HepG2 (cell line): ENCODE results near the gene TMEM135. TPM values are rescaled to one million over a fixed set of nuclear protein-coding genes. Genes with fewer than 3 reads are reported as not detected.

Experiments
- ATAC-seq: fragments of 200-7000 bp; cut with Tn5 transposase; 3 replicates; pipeline ENCODE4 v1.9.1; 2020; ENCODE audit warnings: mild to moderate bottlenecking, moderate library complexity
- BruUV-seq: library from RNA; stranded (reverse); fragments of 400-500 nt; replicated peaks from 2 replicates; lab custom pipeline; 2021; lab: Mats Ljungman, UMichigan
- CTCF ChIA-PET: fragments of 300-600 bp; formaldehyde crosslinking; extraction: SDS; loops from one replicate; lab custom pipeline; 2021; ENCODE audit warnings: low total read pairs, inconsistent platforms, low intra/inter-chr PET ratio; lab: Yijun Ruan, JAX
- POLR2A ChIA-PET: fragments of 350-600 bp; sonication (Branson Sonifier 250); formaldehyde crosslinking; loops from one replicate; lab custom pipeline; 2020; ENCODE audit warnings: antibody characterized with exemption, inconsistent platforms; lab: Yijun Ruan, JAX
- DNase-seq: peaks from one replicate; pipeline ENCODE4 v3.0.0-alpha.2; 2015; ENCODE audit warnings: low spot score
- FAIRE-seq: peaks from 3 replicates; lab custom pipeline; 2011; peaks lifted over from hg19 to GRCh38; lab: Jason Lieb, UNC
- H2AFZ ChIP-seq: one replicate; pipeline ENCODE4 v1.6.1; 2011; ENCODE audit warnings: low read length, inconsistent platforms
- H3K27ac ChIP-seq: fragments of 300-600 bp; 3 replicates; pipeline ENCODE4 v1.8.0; 2011; ENCODE audit warnings: mixed run types, mild to moderate bottlenecking, mixed read lengths, low read length, inconsistent platforms; ENCODE audit not compliant: insufficient read depth; ENCODE audit errors: extremely low read length
- H3K27me3 ChIP-seq, 2 experiments: fragments of 200-600 bp in 1 of 2; 2 replicates in 1 of 2; 3 replicates in 1 of 2; pipeline versions ENCODE4 v1.6.0 to v1.8.0; 2011; ENCODE audit warnings: low read length in 2 of 2, mild to moderate bottlenecking in 2 of 2, moderate library complexity in 2 of 2, inconsistent platforms in 1 of 2; ENCODE audit not compliant: insufficient read depth in 2 of 2, control insufficient read depth in 1 of 2
- H3K36me3 ChIP-seq, 2 experiments: fragments of 200-600 bp in 1 of 2; replicated peaks in 1 of 2; 2 replicates in 1 of 2; 3 replicates in 1 of 2; pipeline versions ENCODE4 v1.5.1 to v1.8.0; 2011; ENCODE audit warnings: low read length in 2 of 2, inconsistent platforms in 1 of 2; ENCODE audit not compliant: insufficient read depth in 2 of 2, control insufficient read depth in 1 of 2
- H3K4me1 ChIP-seq: 2 replicates; pipeline ENCODE4 v1.5.1; 2012; ENCODE audit warnings: low read length, inconsistent platforms; ENCODE audit not compliant: insufficient read depth
- H3K4me2 ChIP-seq: 2 replicates; pipeline ENCODE4 v1.6.0; 2011; ENCODE audit warnings: low read depth, low read length, inconsistent platforms
- H3K4me3 ChIP-seq, 3 experiments: fragments of 200-600 bp in 1 of 3; sonication (generic), shearing (Covaris generic) in 1 of 3; replicated peaks in 1 of 3; 2 replicates each; pipeline ENCODE4 v1.5.1; 2011 to 2016; ENCODE audit warnings: low read length in 3 of 3, inconsistent platforms in 2 of 3, low read depth in 2 of 3, mild to moderate bottlenecking in 2 of 3, control low read depth in 1 of 3, mixed read lengths in 1 of 3; ENCODE audit not compliant: insufficient read depth in 1 of 3
- H3K79me2 ChIP-seq: one replicate; pipeline ENCODE4 v1.6.1; 2011; ENCODE audit warnings: low read length, inconsistent platforms; ENCODE audit not compliant: insufficient read depth
- H3K9ac ChIP-seq: 2 replicates; pipeline ENCODE4 v1.6.0; 2011; ENCODE audit warnings: mild to moderate bottlenecking, low read depth, low read length, inconsistent platforms; ENCODE audit not compliant: insufficient read depth
- H3K9me3 ChIP-seq: 2 replicates; pipeline ENCODE4 v1.5.1; 2012; ENCODE audit warnings: mild to moderate bottlenecking, low read length
- H4K20me1 ChIP-seq: 2 replicates; pipeline ENCODE4 v1.6.0; 2011; ENCODE audit warnings: inconsistent platforms, mild to moderate bottlenecking, low read length, moderate library complexity; ENCODE audit not compliant: insufficient read depth
- CTCF ChIP-seq: sonication (generic); formaldehyde crosslinking; IDR thresholded peaks from 2 replicates; pipeline ENCODE4 v1.5.0; 2020; ENCODE audit warnings: mild to moderate bottlenecking, missing genetic modification reagents, moderate library complexity
- EP300 ChIP-seq, 3 experiments: sonication (generic) in 1 of 3; formaldehyde crosslinking in 1 of 3; IDR thresholded peaks; 2 replicates each; pipeline versions ENCODE4 v1.5.1 to v1.6.1; 2011 to 2020; ENCODE audit warnings: low read depth in 2 of 3, low read length in 2 of 3, borderline replicate concordance in 1 of 3, improper control_type of control experiment in 1 of 3, mild to moderate bottlenecking in 1 of 3, missing genetic modification reagents in 1 of 3, moderate library complexity in 1 of 3
- JUN ChIP-seq: sonication (generic); formaldehyde crosslinking; IDR thresholded peaks from 2 replicates; pipeline ENCODE4 v1.4.0; 2020; ENCODE audit warnings: mild to moderate bottlenecking, missing genetic modification reagents
- MTA1 ChIP-seq: sonication (generic); formaldehyde crosslinking; IDR thresholded peaks from 2 replicates; pipeline ENCODE4 v1.4.0; 2020; ENCODE audit warnings: missing genetic modification reagents, mild to moderate bottlenecking, borderline replicate concordance
- PLRG1 ChIP-seq: fragments of 450-650 bp; conservative IDR thresholded peaks from 2 replicates; pipeline ENCODE4 v1.6.1; 2016
- RBM22 ChIP-seq: fragments of 200-400 bp; formaldehyde crosslinking; optimal IDR thresholded peaks from 2 replicates; pipeline ENCODE3; 2017; ENCODE audit warnings: mild to moderate bottlenecking, low read length, moderate library complexity
- RORA ChIP-seq: sonication (generic); formaldehyde crosslinking; IDR thresholded peaks from 2 replicates; pipeline ENCODE4 v1.5.0; 2020; ENCODE audit warnings: mild to moderate bottlenecking, missing genetic modification reagents, moderate library complexity
- TAF15 ChIP-seq: fragments of 200-400 bp; formaldehyde crosslinking; IDR thresholded peaks from one replicate; pipeline ENCODE4 v1.6.1; 2018; ENCODE audit warnings: mild to moderate bottlenecking, low read depth, low read length; ENCODE audit not compliant: poor library complexity, severe bottlenecking
- ZNF232 ChIP-seq: sonication (generic); formaldehyde crosslinking; IDR thresholded peaks from 2 replicates; pipeline ENCODE4 v1.4.0; 2020; ENCODE audit warnings: missing genetic modification reagents, borderline replicate concordance
- ZNF549 ChIP-seq: sonication (generic); formaldehyde crosslinking; IDR thresholded peaks from 2 replicates; pipeline ENCODE4 v1.5.0; 2020; ENCODE audit warnings: missing genetic modification reagents
- ZNF574 ChIP-seq: sonication (generic); formaldehyde crosslinking; IDR thresholded peaks from 2 replicates; pipeline ENCODE4 v1.4.0; 2020; ENCODE audit warnings: missing genetic modification reagents
- ZNF777 ChIP-seq: sonication (generic); formaldehyde crosslinking; IDR thresholded peaks from 2 replicates; pipeline ENCODE4 v1.4.0; 2020; ENCODE audit warnings: missing genetic modification reagents
- ZNF792 ChIP-seq: IDR thresholded peaks from 2 replicates; pipeline ENCODE4 v1.6.1; 2016
- WGBS: methylation state at CpG from one replicate; pipeline ENCODE4 v1.1.6; 2017; ENCODE audit warnings: low lambda C conversion rate; 5-methylcytosine and 5-hydroxymethylcytosine counted together
- in situ Hi-C: cut with HindIII; loops from 2 replicates; pipeline ENCODE4 v1.10.0; 2017; ENCODE audit warnings: low pct_unique_long_range_greater_than_20kb; ENCODE audit not compliant: extremely low pct_ligation_motif_present
- intact Hi-C: fragments of 100-400 bp; cut with micrococcal nuclease; formaldehyde crosslinking; loops from one replicate; pipeline ENCODE4 v1.10.0; 2022; ENCODE audit not compliant: unreplicated experiment
- polyA plus RNA-seq, 8 experiments: library from polyadenylated mRNA; depleted of rRNA in 3 of 8; stranded (reverse) in 7 of 8; unstranded in 1 of 8; fragments of >200 nt; fragmentation: Illumina TruSeq in 4 of 8; extraction: Trizol in 4 of 8; gene quantifications; 2 replicates each; pipeline versions ENCODE4 v1.2.1 to v1.2.3, GENCODE V29; 2011 to 2016; ENCODE audit warnings: low read depth in 4 of 8, missing spikeins in 1 of 8, mixed read lengths in 1 of 8; ENCODE audit not compliant: insufficient read depth in 1 of 8
- total RNA-seq, 5 experiments: library from RNA; depleted of rRNA; stranded (reverse); fragments of >200 nt; fragmentation: Illumina TruSeq; extraction: Trizol; gene quantifications; 2 replicates each; pipeline ENCODE4 v1.2.3, GENCODE V29; 2016; ENCODE audit warnings: low read depth in 1 of 5

TMEM135 gene
- total and polyA plus RNA-seq, 2 of the 13 experiments (the other 11 are each of a cell fraction or from before 2014, with no cell fraction given) = 36.6 to 88.9 TPM

- ATAC-seq (no peak), FAIRE-seq (no peak), DNase-seq (no peak)
- in situ Hi-C loops (loop anchor here (25.0 kb wide), 1 partner anchor 206 kb away; no protein-coding TSS in a partner anchor), intact Hi-C loops (no loop called here)
- CTCF ChIA-PET = no interaction called here
- Histone ChIP-seq H3K9ac (no peak overlapping the region), H3K36me3 (peaks cover 5 to 29% of the 10 kb centered on the region in 2 experiments), H3K9me3 (no peaks in the 10 kb centered on the region), H3K4me3 (no peak overlapping the region), H3K27ac (no peak overlapping the region), H3K4me1 (peaks cover 32% of the 10 kb centered on the region), H3K79me2 (peaks cover 50% of the 10 kb centered on the region), H4K20me1 (no peaks in the 10 kb centered on the region), H3K4me2 (no peak overlapping the region), H3K27me3 (no peaks in the 10 kb centered on the region), H2AFZ (no peak overlapping the region)
- no TSS peak for BruUV-seq
- POLR2A ChIA-PET = interaction anchor here (1.4 kb wide), 1 partner anchor 44 kb away, joined by 3 read pairs; the partner anchor contains the start of gene TMEM135
- 97% methylated on average over 3 of the region's 3 CpGs for WGBS
- TF ChIP-seq CTCF (CRISPR knock-in tag) (no peak), ZNF792 (CRISPR knock-in tag) (no peak), TAF15 (no peak), RORA (CRISPR knock-in tag) (no peak), ZNF549 (CRISPR knock-in tag) (no peak), ZNF777 (no peak), ZNF574 (CRISPR knock-in tag) (no peak), MTA1 (CRISPR knock-in tag) (no peak), JUN (CRISPR knock-in tag) (no peak), RBM22 (no peak), ZNF232 (no peak), PLRG1 (no peak), EP300 (IDR thresholded peaks at IDR 0.05; ENCODE audit: low read depth in 2 of 2, low read length in 2 of 2) (no peak), EP300 (CRISPR knock-in tag; IDR thresholded peaks at IDR 0.05; ENCODE audit: borderline replicate concordance) (no peak)
Observed at GRCh38 chr11:87081358-87081757, 43.6 kb downstream of the TMEM135 start.
